ENCODE measurements around the gene DNAAF5. TPM values are rescaled to one million over a fixed set of nuclear protein-coding genes. Genes with fewer than 3 reads are reported as not detected.

The DNAAF5 gene
- total and polyA plus RNA-seq, 2 of the 13 experiments (the other 11 are each of a cell fraction or from before 2014, with no cell fraction given): 11.9 to 21.5 TPM

DNA sequence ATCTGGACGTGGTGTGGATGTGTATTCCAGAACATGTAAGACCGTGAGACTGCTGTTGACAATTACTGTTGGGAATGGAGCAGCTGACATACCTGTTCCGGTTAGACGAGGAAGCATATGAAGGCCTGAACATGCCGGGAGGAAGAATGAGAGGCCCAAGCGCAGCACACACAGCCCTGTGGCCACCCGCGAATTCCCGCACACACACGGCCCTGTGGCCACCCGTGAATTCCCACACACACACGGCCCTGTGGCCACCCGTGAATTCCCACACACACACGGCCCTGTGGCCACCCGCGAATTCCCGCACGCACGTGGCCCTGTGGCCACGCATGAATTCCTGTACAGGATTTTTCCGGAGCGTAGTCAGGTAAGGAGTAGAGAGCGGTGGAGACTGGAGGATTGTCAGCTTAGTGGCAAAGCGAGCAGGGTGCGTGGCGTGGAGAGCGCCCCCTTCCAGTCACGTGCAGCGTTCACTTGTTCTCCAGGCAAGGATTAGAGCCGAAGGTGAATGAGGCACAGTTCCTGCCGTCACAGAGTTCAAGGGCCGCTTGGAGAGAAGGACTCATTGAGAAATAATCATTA is 96.3 kb downstream of the DNAAF5 start (continued):
- TF ChIP-seq TOE1 (CRISPR knock-in tag; IDR thresholded peaks at IDR 0.05): no peak
- TF ChIP-seq SRSF1 (optimal IDR thresholded peaks at IDR 0.05; ENCODE audit: low read depth, low read length): no peak
- TF ChIP-seq POLR2A (IDR thresholded peaks at IDR 0.05; ENCODE audit: insufficient read depth in 1 of 2, low read depth in 2 of 2, low read length in 2 of 2): no peak
- no peak for TF ChIP-seq MEIS2 (CRISPR knock-in tag; IDR thresholded peaks at IDR 0.05)
- TF ChIP-seq, protein P1, sequence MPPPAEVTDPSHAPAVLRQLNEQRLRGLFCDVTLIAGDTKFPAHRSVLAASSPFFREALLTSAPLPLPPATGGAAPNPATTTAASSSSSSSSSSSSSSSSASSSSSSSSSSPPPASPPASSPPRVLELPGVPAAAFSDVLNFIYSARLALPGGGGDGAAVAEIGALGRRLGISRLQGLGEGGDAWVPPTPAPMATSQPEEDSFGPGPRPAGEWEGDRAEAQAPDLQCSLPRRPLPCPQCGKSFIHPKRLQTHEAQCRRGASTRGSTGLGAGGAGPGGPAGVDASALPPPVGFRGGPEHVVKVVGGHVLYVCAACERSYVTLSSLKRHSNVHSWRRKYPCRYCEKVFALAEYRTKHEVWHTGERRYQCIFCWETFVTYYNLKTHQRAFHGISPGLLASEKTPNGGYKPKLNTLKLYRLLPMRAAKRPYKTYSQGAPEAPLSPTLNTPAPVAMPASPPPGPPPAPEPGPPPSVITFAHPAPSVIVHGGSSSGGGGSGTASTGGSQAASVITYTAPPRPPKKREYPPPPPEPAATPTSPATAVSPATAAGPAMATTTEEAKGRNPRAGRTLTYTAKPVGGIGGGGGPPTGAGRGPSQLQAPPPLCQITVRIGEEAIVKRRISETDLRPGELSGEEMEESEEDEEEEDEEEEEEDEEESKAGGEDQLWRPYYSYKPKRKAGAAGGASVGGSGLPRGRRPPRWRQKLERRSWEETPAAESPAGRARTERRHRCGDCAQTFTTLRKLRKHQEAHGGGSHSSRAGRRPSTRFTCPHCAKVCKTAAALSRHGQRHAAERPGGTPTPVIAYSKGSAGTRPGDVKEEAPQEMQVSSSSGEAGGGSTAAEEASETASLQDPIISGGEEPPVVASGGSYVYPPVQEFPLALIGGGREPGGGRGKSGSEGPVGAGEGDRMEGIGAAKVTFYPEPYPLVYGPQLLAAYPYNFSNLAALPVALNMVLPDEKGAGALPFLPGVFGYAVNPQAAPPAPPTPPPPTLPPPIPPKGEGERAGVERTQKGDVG (CRISPR knock-in tag; IDR thresholded peaks at IDR 0.05; ENCODE audit: borderline replicate concordance): peak; percentile 66; the same call in 1 of the 2 replicates
- no peak for TF ChIP-seq ZFP1 (CRISPR knock-in tag; IDR thresholded peaks at IDR 0.05)
- TF ChIP-seq GTF3A (CRISPR knock-in tag; conservative IDR thresholded peaks at IDR 0.05): no peak

DNA sequence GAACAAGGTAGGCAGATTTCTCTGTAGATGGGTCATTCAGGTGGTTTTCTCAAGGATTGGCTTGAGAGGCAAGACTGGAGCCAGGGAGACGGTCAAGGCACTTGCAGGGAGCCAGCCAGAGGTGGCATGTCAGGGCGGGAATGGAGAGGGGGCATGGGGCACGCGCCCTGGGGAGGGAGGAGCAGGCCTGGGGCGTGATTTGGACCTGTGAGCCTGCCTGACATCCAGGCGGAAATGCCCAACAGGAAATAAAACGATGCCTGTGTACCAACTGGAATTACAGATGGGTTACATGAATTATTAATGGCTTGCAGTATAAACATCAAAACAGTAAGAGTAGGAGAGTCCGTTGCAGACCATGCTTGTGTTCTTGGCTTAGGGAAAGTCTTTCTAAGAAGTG is 97.2 kb downstream of the DNAAF5 start:
- Histone ChIP-seq H3K4me3 (replicated peaks in 1 of 3; ENCODE audit: insufficient read depth in 1 of 3, low read depth in 2 of 3, low read length in 3 of 3) (no peak overlapping the region), H4K20me1 (ENCODE audit: insufficient read depth, low read length) (peaks cover 38% of the 10 kb centered on the region), H3K4me2 (ENCODE audit: low read depth, low read length) (no peak overlapping the region), H3K9me3 (ENCODE audit: low read length) (no peaks in the 10 kb centered on the region), H3K9ac (ENCODE audit: insufficient read depth, low read depth, low read length) (no peak overlapping the region), H3K36me3 (replicated peaks in 1 of 2; ENCODE audit: control insufficient read depth in 1 of 2, insufficient read depth in 2 of 2, low read length in 2 of 2) (peaks cover 2 to 10% of the 10 kb centered on the region in 2 experiments; a peak in 4 of 5 replicates), H3K27ac (ENCODE audit: extremely low read length, insufficient read depth, low read length) (peak overlapping the region; percentile 26), H3K79me2 (ENCODE audit: insufficient read depth, low read length) (peaks cover 90% of the 10 kb centered on the region), H3K4me1 (ENCODE audit: insufficient read depth, low read length) (peaks cover 45% of the 10 kb centered on the region), H3K27me3 (ENCODE audit: control insufficient read depth in 1 of 2, insufficient read depth in 2 of 2, low read length in 2 of 2) (no peaks in the 10 kb centered on the region), H2AFZ (ENCODE audit: low read length) (no peak overlapping the region)
- intact Hi-C loops (cut with micrococcal nuclease; ENCODE audit: unreplicated experiment) (no loop called here), in situ Hi-C loops (cut with HindIII; ENCODE audit: extremely low pct_ligation_motif_present, low pct_unique_long_range_greater_than_20kb) (no loop called here)
- TF ChIP-seq, protein P2, sequence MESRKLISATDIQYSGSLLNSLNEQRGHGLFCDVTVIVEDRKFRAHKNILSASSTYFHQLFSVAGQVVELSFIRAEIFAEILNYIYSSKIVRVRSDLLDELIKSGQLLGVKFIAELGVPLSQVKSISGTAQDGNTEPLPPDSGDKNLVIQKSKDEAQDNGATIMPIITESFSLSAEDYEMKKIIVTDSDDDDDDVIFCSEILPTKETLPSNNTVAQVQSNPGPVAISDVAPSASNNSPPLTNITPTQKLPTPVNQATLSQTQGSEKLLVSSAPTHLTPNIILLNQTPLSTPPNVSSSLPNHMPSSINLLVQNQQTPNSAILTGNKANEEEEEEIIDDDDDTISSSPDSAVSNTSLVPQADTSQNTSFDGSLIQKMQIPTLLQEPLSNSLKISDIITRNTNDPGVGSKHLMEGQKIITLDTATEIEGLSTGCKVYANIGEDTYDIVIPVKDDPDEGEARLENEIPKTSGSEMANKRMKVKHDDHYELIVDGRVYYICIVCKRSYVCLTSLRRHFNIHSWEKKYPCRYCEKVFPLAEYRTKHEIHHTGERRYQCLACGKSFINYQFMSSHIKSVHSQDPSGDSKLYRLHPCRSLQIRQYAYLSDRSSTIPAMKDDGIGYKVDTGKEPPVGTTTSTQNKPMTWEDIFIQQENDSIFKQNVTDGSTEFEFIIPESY (CRISPR knock-in tag; IDR thresholded peaks at IDR 0.05): 0 out of 2 replicates have a peak, but pooled peaks have one; percentile 32
- no peak for TF ChIP-seq HMG20B (CRISPR knock-in tag; conservative IDR thresholded peaks at IDR 0.05)
- TF ChIP-seq, protein P3, sequence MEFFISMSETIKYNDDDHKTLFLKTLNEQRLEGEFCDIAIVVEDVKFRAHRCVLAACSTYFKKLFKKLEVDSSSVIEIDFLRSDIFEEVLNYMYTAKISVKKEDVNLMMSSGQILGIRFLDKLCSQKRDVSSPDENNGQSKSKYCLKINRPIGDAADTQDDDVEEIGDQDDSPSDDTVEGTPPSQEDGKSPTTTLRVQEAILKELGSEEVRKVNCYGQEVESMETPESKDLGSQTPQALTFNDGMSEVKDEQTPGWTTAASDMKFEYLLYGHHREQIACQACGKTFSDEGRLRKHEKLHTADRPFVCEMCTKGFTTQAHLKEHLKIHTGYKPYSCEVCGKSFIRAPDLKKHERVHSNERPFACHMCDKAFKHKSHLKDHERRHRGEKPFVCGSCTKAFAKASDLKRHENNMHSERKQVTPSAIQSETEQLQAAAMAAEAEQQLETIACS (CRISPR knock-in tag; IDR thresholded peaks at IDR 0.05): no peak
- TF ChIP-seq, protein P4, sequence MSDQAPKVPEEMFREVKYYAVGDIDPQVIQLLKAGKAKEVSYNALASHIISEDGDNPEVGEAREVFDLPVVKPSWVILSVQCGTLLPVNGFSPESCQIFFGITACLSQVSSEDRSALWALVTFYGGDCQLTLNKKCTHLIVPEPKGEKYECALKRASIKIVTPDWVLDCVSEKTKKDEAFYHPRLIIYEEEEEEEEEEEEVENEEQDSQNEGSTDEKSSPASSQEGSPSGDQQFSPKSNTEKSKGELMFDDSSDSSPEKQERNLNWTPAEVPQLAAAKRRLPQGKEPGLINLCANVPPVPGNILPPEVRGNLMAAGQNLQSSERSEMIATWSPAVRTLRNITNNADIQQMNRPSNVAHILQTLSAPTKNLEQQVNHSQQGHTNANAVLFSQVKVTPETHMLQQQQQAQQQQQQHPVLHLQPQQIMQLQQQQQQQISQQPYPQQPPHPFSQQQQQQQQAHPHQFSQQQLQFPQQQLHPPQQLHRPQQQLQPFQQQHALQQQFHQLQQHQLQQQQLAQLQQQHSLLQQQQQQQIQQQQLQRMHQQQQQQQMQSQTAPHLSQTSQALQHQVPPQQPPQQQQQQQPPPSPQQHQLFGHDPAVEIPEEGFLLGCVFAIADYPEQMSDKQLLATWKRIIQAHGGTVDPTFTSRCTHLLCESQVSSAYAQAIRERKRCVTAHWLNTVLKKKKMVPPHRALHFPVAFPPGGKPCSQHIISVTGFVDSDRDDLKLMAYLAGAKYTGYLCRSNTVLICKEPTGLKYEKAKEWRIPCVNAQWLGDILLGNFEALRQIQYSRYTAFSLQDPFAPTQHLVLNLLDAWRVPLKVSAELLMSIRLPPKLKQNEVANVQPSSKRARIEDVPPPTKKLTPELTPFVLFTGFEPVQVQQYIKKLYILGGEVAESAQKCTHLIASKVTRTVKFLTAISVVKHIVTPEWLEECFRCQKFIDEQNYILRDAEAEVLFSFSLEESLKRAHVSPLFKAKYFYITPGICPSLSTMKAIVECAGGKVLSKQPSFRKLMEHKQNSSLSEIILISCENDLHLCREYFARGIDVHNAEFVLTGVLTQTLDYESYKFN (CRISPR knock-in tag; conservative IDR thresholded peaks at IDR 0.05): no peak
- ChIA-PET CTCF (ENCODE audit: low intra/inter-chr PET ratio, low total read pairs) (no interaction called here), POLR2A (no interaction called here)
- BruUV-seq (replicated peaks): no TSS peak
- no peak for DNase-seq (ENCODE audit: low spot score)
- no peak for ATAC-seq
- 93% methylated on average over 8 of the region's 8 CpGs for WGBS (ENCODE audit: low lambda C conversion rate)
- no peak for FAIRE-seq

All from HepG2 (cell line).